Measurements from ENCODE around the gene TINAGL1.

The TINAGL1 gene, protein sequence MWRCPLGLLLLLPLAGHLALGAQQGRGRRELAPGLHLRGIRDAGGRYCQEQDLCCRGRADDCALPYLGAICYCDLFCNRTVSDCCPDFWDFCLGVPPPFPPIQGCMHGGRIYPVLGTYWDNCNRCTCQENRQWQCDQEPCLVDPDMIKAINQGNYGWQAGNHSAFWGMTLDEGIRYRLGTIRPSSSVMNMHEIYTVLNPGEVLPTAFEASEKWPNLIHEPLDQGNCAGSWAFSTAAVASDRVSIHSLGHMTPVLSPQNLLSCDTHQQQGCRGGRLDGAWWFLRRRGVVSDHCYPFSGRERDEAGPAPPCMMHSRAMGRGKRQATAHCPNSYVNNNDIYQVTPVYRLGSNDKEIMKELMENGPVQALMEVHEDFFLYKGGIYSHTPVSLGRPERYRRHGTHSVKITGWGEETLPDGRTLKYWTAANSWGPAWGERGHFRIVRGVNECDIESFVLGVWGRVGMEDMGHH

DNA sequence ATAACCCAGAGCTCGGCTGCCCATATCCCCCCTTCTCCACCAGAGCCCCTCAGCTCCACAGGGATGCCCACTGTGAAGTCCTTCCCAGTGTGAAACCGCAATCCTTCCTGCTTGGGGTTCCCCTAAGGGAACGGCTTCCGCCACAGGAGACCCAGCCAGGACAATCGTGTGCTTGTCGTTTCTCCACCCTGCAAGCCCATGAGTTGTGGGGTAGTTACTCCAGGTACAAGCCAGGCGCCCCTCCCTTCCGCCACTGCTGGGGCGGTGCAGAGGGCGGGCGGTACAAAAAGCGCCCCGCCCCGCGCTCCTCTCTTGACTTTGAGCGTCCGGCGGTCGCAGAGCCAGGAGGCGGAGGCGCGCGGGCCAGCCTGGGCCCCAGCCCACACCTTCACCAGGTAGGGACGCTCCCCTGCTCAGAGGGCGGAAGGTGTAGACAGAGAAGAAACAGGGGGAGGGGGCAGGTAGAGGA is at the start of gene TINAGL1:
TSS of gene TINAGL1 (plus strand) at position 315 of the 469 bp plus-strand sequence. CDS start 634 bp downstream, outside the sequence.
- H3K27ac ChIP-seq (ENCODE audit: low read length), result no peak within 1 kb of the TSS
- peaks cover 22% of the 10 kb centered on the region for H3K4me1 ChIP-seq (ENCODE audit: insufficient read depth, low read length)
- peak within 1 kb of the TSS; percentile 42; the same call in 1 of the 2 replicates for H3K9ac ChIP-seq (ENCODE audit: low read depth, low read length)
- no peaks in the 10 kb centered on the region for H3K9me3 ChIP-seq (ENCODE audit: insufficient read depth, low read depth, low read length)
- peaks cover 13% of the 10 kb centered on the region for H3K27me3 ChIP-seq (ENCODE audit: insufficient read depth, low read length)
- H3K36me3 ChIP-seq (ENCODE audit: insufficient read depth, low read depth, low read length), result no peaks in the 10 kb centered on the region
- peak within 1 kb of the TSS; percentile 44; the same call in 1 of the 2 replicates for H3K4me3 ChIP-seq (ENCODE audit: low read length)

DNA sequence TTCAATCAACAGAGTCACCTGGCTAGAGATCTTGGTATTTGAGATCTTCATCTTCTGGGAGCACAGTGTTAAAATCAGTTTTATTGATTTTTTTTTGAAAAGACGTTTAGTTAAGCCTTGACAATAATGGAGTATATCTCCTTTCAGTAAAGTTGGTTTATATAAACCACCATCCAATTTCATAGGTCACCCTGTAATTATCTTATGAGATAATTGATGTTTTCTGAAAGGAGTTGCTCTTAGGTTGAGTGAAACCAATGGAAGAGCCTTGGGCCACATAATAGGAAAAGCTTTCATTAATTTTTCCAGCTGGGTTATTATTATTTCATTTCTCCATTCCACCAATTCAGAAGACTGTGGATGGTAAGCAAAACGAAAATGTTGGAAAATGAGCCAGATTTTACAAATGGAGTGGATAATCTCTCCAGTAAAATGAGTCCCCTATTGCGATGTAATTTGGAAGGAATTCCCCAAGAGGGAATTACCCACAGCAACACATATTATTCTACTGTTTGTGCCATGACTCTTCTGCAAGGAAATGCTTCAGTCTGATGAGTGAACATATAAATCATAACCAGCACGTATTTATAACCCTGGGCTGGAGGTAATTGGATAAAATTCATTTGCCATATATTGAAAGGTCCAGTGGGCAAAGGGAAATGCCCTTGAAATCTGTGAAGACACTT is 46.2 kb upstream of the TINAGL1 start:
- no peaks in the 10 kb centered on the region for H3K9me3 ChIP-seq (ENCODE audit: insufficient read depth, low read depth, low read length)
- no peaks in the 10 kb centered on the region for H3K36me3 ChIP-seq (ENCODE audit: insufficient read depth, low read depth, low read length)
- H3K27me3 ChIP-seq (ENCODE audit: insufficient read depth, low read length), result no peaks in the 10 kb centered on the region
- H3K4me1 ChIP-seq (ENCODE audit: insufficient read depth, low read length), result peaks cover 5% of the 10 kb centered on the region; the same call in 1 of the 2 replicates
- H3K4me3 ChIP-seq (ENCODE audit: low read length), result no peak overlapping the region
- H3K9ac ChIP-seq (ENCODE audit: low read depth, low read length), result no peak overlapping the region
- H3K27ac ChIP-seq (ENCODE audit: low read length), result no peak overlapping the region

DNA sequence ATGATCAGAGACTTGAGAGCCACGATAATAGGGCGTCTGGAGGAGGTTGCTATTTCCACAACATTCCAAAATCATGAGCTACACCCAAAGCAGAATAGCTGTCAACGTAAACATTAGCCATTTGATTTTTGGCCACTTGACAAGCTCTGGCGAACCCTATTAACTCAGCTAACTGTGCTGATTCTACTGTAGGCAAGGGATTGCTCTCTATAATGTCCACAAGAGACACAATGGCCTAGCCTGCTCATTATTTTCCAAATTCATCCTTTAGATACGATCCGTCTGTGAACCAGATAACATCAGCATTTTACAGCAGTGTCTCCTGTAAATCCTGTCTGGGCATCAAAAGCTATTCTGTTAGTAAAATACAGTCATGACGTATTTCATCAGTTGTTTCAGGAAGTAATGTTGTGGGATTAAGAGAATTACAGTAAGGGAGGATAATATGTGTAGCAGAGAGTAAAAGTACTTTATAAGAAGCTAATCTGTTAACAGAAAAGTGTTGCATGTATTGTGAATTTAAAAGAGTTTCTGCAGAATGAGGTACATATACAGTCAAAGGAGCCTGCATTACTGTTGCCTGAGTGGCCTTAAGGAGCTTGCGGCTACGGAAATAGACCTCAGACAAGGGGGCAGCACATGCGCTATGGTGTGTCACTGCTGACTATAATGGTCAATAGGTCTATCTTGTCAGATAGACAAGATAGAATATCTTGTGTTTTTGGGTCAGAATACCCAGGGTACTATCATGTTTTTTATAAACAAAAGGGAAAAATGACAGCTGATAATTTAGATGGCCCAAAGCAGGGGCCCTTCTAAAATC is 44.9 kb upstream of the TINAGL1 start:
- H3K27me3 ChIP-seq (ENCODE audit: insufficient read depth, low read length), result no peaks in the 10 kb centered on the region
- no peak overlapping the region for H3K4me3 ChIP-seq (ENCODE audit: low read length)
- H3K9me3 ChIP-seq (ENCODE audit: insufficient read depth, low read depth, low read length), result no peaks in the 10 kb centered on the region
- peaks cover 5% of the 10 kb centered on the region; the same call in 1 of the 2 replicates for H3K4me1 ChIP-seq (ENCODE audit: insufficient read depth, low read length)
- H3K27ac ChIP-seq (ENCODE audit: low read length), result no peak overlapping the region
- H3K36me3 ChIP-seq (ENCODE audit: insufficient read depth, low read depth, low read length), result no peaks in the 10 kb centered on the region
- no peak overlapping the region for H3K9ac ChIP-seq (ENCODE audit: low read depth, low read length)

DNA sequence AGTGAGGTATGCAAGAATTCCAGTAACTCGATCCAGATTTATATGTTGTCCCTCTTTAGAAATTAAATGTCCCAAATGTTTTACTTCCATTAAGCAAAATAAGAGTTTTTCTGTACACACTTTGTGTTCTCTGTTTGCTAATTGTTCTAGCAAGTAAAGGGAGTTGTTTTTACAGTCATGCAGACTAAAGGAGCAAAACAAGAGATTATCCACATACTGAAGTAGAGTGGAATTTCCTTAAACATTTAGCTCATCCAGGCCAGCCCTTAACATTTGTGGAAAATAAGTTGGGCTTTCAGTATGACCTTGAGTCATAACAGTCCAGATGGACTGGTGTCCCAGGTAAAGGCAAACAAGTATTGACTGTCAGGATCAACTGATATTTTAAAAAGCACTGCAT is 44.1 kb upstream of the TINAGL1 start:
- Histone ChIP-seq H3K4me3 (ENCODE audit: low read length) (no peak overlapping the region), H3K9me3 (ENCODE audit: insufficient read depth, low read depth, low read length) (no peaks in the 10 kb centered on the region), H3K36me3 (ENCODE audit: insufficient read depth, low read depth, low read length) (no peaks in the 10 kb centered on the region), H3K27me3 (ENCODE audit: insufficient read depth, low read length) (no peaks in the 10 kb centered on the region), H3K4me1 (ENCODE audit: insufficient read depth, low read length) (peaks cover 5% of the 10 kb centered on the region; the same call in 1 of the 2 replicates), H3K27ac (ENCODE audit: low read length) (no peak overlapping the region), H3K9ac (ENCODE audit: low read depth, low read length) (no peak overlapping the region)

DNA sequence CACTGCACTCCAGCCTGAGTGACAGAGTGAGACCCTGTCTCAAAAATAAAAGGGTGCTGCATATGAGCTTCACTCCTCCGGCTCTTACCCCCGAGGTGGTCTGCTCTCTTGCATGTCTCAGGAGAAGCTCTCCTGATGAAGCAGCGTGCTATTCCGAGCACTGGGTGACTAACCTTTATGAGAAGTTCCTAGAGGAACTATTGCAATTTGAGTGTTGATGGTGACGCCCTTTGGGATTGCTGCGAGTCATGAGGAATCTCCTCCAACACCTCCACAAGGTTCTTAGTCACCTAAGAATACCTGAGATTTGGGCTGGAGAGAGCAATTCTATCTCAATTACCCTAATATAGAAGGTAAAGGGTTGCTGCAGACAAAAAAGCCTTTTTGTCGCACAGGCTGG is 40.8 kb upstream of the TINAGL1 start:
- Histone ChIP-seq H3K9ac (ENCODE audit: low read depth, low read length) (no peak overlapping the region), H3K36me3 (ENCODE audit: insufficient read depth, low read depth, low read length) (no peaks in the 10 kb centered on the region), H3K27me3 (ENCODE audit: insufficient read depth, low read length) (no peaks in the 10 kb centered on the region), H3K4me1 (ENCODE audit: insufficient read depth, low read length) (peaks cover 5% of the 10 kb centered on the region; the same call in 1 of the 2 replicates), H3K9me3 (ENCODE audit: insufficient read depth, low read depth, low read length) (no peaks in the 10 kb centered on the region), H3K27ac (ENCODE audit: low read length) (no peak overlapping the region), H3K4me3 (ENCODE audit: low read length) (no peak overlapping the region)

DNA sequence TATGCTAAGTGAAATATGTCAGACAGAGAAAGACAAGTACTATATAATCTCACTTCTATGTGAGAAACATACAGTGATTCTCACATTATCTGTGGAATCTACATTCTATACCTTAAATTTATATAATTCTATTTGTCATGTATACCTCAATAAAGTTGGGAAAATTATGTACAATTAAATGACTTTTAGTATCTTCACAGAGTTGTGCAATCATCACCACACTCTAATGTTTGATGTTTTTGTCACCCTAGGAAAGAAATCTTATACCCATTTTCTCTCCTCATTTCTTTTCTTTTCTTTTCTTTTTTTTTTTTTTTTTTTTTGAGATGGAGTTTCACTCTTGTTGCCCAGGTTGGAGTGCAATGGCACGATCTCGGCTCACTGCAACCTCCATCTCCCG is 37.0 kb upstream of the TINAGL1 start:
- Histone ChIP-seq H3K36me3 (ENCODE audit: insufficient read depth, low read depth, low read length) (no peaks in the 10 kb centered on the region), H3K9me3 (ENCODE audit: insufficient read depth, low read depth, low read length) (no peaks in the 10 kb centered on the region; the same call in 1 of the 2 replicates), H3K27ac (ENCODE audit: low read length) (no peak overlapping the region), H3K4me3 (ENCODE audit: low read length) (no peak overlapping the region), H3K27me3 (ENCODE audit: insufficient read depth, low read length) (no peaks in the 10 kb centered on the region), H3K4me1 (ENCODE audit: insufficient read depth, low read length) (no peaks in the 10 kb centered on the region), H3K9ac (ENCODE audit: low read depth, low read length) (no peak overlapping the region)

DNA sequence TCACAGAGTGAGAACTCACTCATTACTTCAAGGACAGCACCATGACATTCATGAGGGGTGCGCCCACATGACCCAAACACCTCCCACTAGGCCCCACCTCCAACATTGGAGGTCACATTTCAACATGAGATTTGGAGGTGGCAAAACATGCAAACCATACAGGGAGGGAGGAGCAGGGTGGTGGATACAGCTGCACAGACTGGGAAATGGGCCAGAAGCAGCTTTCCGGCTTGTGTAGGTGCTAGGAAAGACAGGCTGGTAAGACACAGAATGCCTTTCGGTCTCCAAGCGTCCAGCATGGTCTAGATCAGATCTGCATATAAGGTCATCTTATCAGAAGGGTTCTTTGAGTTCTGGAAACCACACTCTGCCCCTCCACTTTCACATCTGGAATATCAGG is 35.1 kb upstream of the TINAGL1 start:
- Histone ChIP-seq H3K9ac (ENCODE audit: low read depth, low read length) (no peak overlapping the region), H3K4me3 (ENCODE audit: low read length) (no peak overlapping the region), H3K4me1 (ENCODE audit: insufficient read depth, low read length) (no peaks in the 10 kb centered on the region), H3K27ac (ENCODE audit: low read length) (no peak overlapping the region), H3K9me3 (ENCODE audit: insufficient read depth, low read depth, low read length) (no peaks in the 10 kb centered on the region; the same call in 1 of the 2 replicates), H3K36me3 (ENCODE audit: insufficient read depth, low read depth, low read length) (no peaks in the 10 kb centered on the region), H3K27me3 (ENCODE audit: insufficient read depth, low read length) (no peaks in the 10 kb centered on the region)

DNA sequence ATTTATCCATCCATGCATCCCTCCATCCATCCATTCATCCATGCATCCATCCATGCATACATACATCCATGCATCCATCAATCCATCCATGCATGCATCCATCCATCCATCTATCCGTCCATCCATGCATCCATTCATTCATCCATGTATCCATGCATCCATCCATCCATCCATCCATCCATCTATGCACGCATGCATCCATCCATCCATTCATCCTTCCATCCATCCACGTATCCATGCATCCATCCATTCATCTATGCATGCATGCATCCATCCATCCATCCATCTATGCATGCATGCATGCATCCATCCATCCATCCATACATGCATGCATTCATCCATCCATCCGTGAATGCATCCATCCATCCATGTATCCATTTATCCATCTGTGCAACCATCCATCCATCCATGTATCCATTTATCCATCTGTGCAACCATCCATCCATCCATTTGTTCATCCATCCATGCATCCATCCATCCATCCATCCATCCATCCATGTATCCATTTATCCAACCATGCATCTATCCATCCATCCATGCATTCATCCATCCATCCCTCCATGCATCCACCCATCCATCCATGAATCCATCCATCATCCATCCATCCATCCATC is 30.3 kb upstream of the TINAGL1 start:
- no peaks in the 10 kb centered on the region for H3K27me3 ChIP-seq (ENCODE audit: insufficient read depth, low read length)
- H3K27ac ChIP-seq (ENCODE audit: low read length), result no peak overlapping the region
- no peaks in the 10 kb centered on the region; the same call in 1 of the 2 replicates for H3K9me3 ChIP-seq (ENCODE audit: insufficient read depth, low read depth, low read length)
- H3K9ac ChIP-seq (ENCODE audit: low read depth, low read length), result no peak overlapping the region
- H3K4me1 ChIP-seq (ENCODE audit: insufficient read depth, low read length), result peaks cover 5% of the 10 kb centered on the region; the same call in 1 of the 2 replicates
- no peak overlapping the region for H3K4me3 ChIP-seq (ENCODE audit: low read length)
- H3K36me3 ChIP-seq (ENCODE audit: insufficient read depth, low read depth, low read length), result no peaks in the 10 kb centered on the region

DNA sequence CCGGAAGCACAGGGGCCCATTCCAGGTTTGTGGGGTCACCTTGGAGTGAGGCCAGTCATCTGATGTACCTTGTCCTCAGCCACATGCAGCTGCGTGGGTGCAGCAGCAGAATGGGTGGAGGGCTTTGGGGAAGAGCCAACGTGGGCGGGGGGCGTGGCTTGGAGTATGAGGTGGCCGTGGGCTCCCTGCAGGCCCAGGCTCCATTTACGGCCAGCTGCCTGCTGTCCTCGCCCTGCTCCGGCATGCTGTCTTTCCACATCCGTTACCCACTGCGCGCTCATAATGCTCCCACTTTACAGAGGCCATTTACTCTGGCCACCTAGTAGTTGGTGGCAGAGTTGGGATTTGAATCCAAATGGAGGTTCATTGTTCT is 27.8 kb upstream of the TINAGL1 start:
- H3K36me3 ChIP-seq (ENCODE audit: insufficient read depth, low read depth, low read length), result no peaks in the 10 kb centered on the region
- H3K9ac ChIP-seq (ENCODE audit: low read depth, low read length), result peak overlapping the region; percentile 19; the same call in 1 of the 2 replicates
- peaks cover 5% of the 10 kb centered on the region; the same call in 1 of the 2 replicates for H3K4me1 ChIP-seq (ENCODE audit: insufficient read depth, low read length)
- H3K27me3 ChIP-seq (ENCODE audit: insufficient read depth, low read length), result no peaks in the 10 kb centered on the region
- peak overlapping the region; percentile 64; the same call in 1 of the 2 replicates for H3K4me3 ChIP-seq (ENCODE audit: low read length)
- no peaks in the 10 kb centered on the region for H3K9me3 ChIP-seq (ENCODE audit: insufficient read depth, low read depth, low read length)
- H3K27ac ChIP-seq (ENCODE audit: low read length), result no peak overlapping the region

DNA sequence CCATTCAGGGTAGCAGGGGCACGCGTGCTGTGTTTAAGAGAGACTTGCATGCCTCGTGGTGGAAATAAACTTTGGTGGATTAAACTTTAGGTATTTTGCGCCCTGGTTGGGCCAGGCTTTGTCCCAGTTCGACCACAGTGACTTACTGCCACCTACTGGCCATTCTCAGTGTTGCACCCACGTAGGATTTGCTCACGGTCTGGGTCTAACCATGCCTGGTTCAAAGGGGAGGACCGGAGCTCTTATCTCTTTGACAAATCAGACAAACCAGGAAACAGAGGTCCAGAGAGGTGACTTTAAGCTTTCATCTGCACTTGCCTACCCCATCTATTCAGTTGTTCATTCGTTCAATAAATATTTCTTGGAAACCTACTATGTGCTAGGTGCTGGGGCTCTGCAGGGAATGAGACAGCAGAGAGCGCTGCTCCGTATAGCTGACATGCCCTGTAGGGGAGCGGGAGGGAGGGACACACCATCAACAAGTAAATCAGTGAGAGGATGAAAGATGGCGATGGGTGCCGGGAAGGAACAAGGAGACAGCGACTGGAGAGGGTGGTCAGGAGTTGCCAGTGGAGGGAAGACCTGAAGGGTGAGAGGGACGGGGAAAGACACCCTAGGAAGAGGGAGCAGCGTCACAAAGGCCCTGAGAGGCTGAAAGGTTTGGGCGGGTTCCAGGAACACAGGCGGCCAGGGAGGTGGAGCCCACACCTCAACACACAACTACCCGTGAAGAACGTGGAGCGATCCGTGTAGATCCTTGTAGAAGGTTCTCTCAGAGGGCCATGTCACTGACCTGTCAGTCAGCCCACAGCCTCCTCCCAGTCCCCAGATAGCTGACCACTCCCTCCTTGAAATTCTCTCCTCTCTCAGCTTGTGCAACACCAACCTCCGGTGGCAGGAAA is 27.2 kb upstream of the TINAGL1 start:
- peak overlapping the region; percentile 64 for H3K4me3 ChIP-seq (ENCODE audit: low read length)
- no peaks in the 10 kb centered on the region for H3K36me3 ChIP-seq (ENCODE audit: insufficient read depth, low read depth, low read length)
- no peak overlapping the region for H3K27ac ChIP-seq (ENCODE audit: low read length)
- H3K27me3 ChIP-seq (ENCODE audit: insufficient read depth, low read length), result no peaks in the 10 kb centered on the region
- H3K4me1 ChIP-seq (ENCODE audit: insufficient read depth, low read length), result peaks cover 5% of the 10 kb centered on the region; the same call in 1 of the 2 replicates
- H3K9me3 ChIP-seq (ENCODE audit: insufficient read depth, low read depth, low read length), result no peaks in the 10 kb centered on the region
- peak overlapping the region; percentile 40; the same call in 1 of the 2 replicates for H3K9ac ChIP-seq (ENCODE audit: low read depth, low read length)
